SK-N-SH (cell line): Measurements from ENCODE around the gene GPRC5C. TPM values are rescaled to one million over a fixed set of nuclear protein-coding genes. Genes with fewer than 3 reads are reported as not detected.

Experiments used
- CTCF ChIA-PET: fragments of 300-600, 350-600 bp; formaldehyde crosslinking; extraction: SDS; loops from one replicate; lab custom pipeline; 2021; lab: Yijun Ruan, JAX
- POLR2A ChIA-PET: fragments of 350-600 bp; sonication (Branson Sonifier 250); formaldehyde crosslinking; extraction: SDS; loops from one replicate; lab custom pipeline; 2020; ENCODE audit warnings: antibody characterized with exemption, inconsistent platforms; lab: Yijun Ruan, JAX
- DNase-seq: peaks from one replicate; pipeline ENCODE4 v3.0.0; 2012
- H2AFZ ChIP-seq: fragments of 200-600 bp; sonication (generic); 2 replicates; pipeline ENCODE4 v1.8.1; 2016; ENCODE audit warnings: antibody characterized with exemption, mild to moderate bottlenecking, low read depth
- H3F3A ChIP-seq: fragments of 200-600 bp; sonication (generic); replicated peaks from 2 replicates; pipeline ENCODE3; 2016; ENCODE audit warnings: antibody characterized with exemption, mild to moderate bottlenecking; ENCODE audit not compliant: insufficient read depth
- H3K27ac ChIP-seq, 2 experiments: fragments of 200-500 bp in 1 of 2; fragments of 200-600 bp in 1 of 2; sonication (Bioruptor generic) in 1 of 2; sonication (generic), shearing (Covaris generic) in 1 of 2; 2 replicates each; pipeline versions ENCODE4 v1.5.1 to v1.6.1; 2014 to 2016; ENCODE audit warnings: low read depth in 2 of 2, inconsistent platforms in 1 of 2, low read length in 1 of 2, mild to moderate bottlenecking in 1 of 2, mixed read lengths in 1 of 2
- H3K27me3 ChIP-seq: fragments of 200-600 bp; sonication (generic), shearing (Covaris generic); 2 replicates; pipeline ENCODE4 v1.6.1; 2016; ENCODE audit warnings: mixed run types; ENCODE audit not compliant: insufficient read depth
- H3K36me3 ChIP-seq, 2 experiments: fragments of 200-500 bp in 1 of 2; fragments of 200-600 bp in 1 of 2; sonication (Bioruptor generic) in 1 of 2; sonication (generic) in 1 of 2; replicated peaks in 1 of 2; 2 replicates each; pipeline versions ENCODE3 to v1.5.1; 2014 to 2016; ENCODE audit warnings: low read length in 1 of 2, mild to moderate bottlenecking in 1 of 2; ENCODE audit not compliant: insufficient read depth in 2 of 2, control insufficient read depth in 1 of 2
- H3K4me1 ChIP-seq, 2 experiments: fragments of 200-500 bp in 1 of 2; fragments of 200-600 bp in 1 of 2; sonication (Bioruptor generic) in 1 of 2; sonication (generic), shearing (Covaris generic) in 1 of 2; 2 replicates each; pipeline versions ENCODE4 v1.5.1 to v1.6.1; 2014 to 2016; ENCODE audit warnings: low read depth in 1 of 2, low read length in 1 of 2, mixed run types in 1 of 2; ENCODE audit not compliant: insufficient read depth in 2 of 2, control insufficient read depth in 1 of 2
- H3K4me2 ChIP-seq: fragments of 200-600 bp; sonication (generic), shearing (Covaris generic); 2 replicates; pipeline ENCODE4 v1.6.1; 2017; ENCODE audit warnings: mixed run types
- H3K4me3 ChIP-seq, 2 experiments: fragments of 200-500 bp in 1 of 2; fragments of 200-600 bp in 1 of 2; sonication (Bioruptor generic) in 1 of 2; sonication (generic), shearing (Covaris generic) in 1 of 2; 2 replicates each; pipeline versions ENCODE4 v1.5.1 to v1.8.1; 2014 to 2016; ENCODE audit warnings: low read depth in 2 of 2, inconsistent platforms in 1 of 2, low read length in 1 of 2, mild to moderate bottlenecking in 1 of 2, mixed read lengths in 1 of 2, moderate library complexity in 1 of 2
- H3K79me2 ChIP-seq: fragments of 200-600 bp; sonication (generic); 2 replicates; pipeline ENCODE4 v1.8.1; 2017; ENCODE audit warnings: mild to moderate bottlenecking; ENCODE audit not compliant: insufficient read depth
- H3K9ac ChIP-seq: fragments of 200-600 bp; sonication (generic); 2 replicates; pipeline ENCODE4 v1.6.1; 2017; ENCODE audit warnings: mixed run types
- H3K9me2 ChIP-seq: fragments of 200-600 bp; sonication (generic); 2 replicates; pipeline ENCODE4 v1.6.1; 2017; ENCODE audit warnings: mixed run types
- H3K9me3 ChIP-seq: fragments of 200-600 bp; sonication (generic); 2 replicates; pipeline ENCODE4 v1.6.1; 2017; ENCODE audit warnings: mixed run types, mild to moderate bottlenecking, moderate library complexity
- H4K20me1 ChIP-seq: fragments of 200-600 bp; sonication (generic); 2 replicates; pipeline ENCODE4 v1.6.1; 2017; ENCODE audit warnings: mild to moderate bottlenecking, mixed run types; ENCODE audit not compliant: insufficient read depth
- CHD2 ChIP-seq: fragments of 150-350 bp; IDR thresholded peaks from 2 replicates; pipeline ENCODE4 v1.6.1; 2018; ENCODE audit warnings: low read length; ENCODE audit not compliant: partially characterized antibody
- ELF1 ChIP-seq: IDR thresholded peaks from 2 replicates; pipeline ENCODE4 v1.4.0; 2012
- EZH2phosphoT487 ChIP-seq: fragments of 200-600 bp; sonication (generic); IDR thresholded peaks from 2 replicates; pipeline ENCODE4 v1.6.1; 2017; ENCODE audit warnings: low read depth, mixed run types, mild to moderate bottlenecking, antibody characterized with exemption, moderate library complexity, borderline replicate concordance
- FOSL2 ChIP-seq: IDR thresholded peaks from 2 replicates; pipeline ENCODE4 v1.4.0; 2012; ENCODE audit warnings: low read depth, mild to moderate bottlenecking, moderate library complexity, borderline replicate concordance
- FOXJ3 ChIP-seq: sonication (generic); formaldehyde crosslinking; IDR thresholded peaks from 2 replicates; pipeline ENCODE4 v1.5.1; 2020; ENCODE audit warnings: mild to moderate bottlenecking, missing genetic modification reagents
- FOXM1 ChIP-seq: IDR thresholded peaks from 2 replicates; pipeline ENCODE4 v1.4.0; 2012; ENCODE audit warnings: low read depth, mild to moderate bottlenecking
- GABPA ChIP-seq: IDR thresholded peaks from 2 replicates; pipeline ENCODE4 v1.4.0; 2012; ENCODE audit warnings: low read depth, mild to moderate bottlenecking
- GATA2 ChIP-seq: sonication (generic); formaldehyde crosslinking; IDR thresholded peaks from 2 replicates; pipeline ENCODE4 v1.5.0; 2020; ENCODE audit warnings: mild to moderate bottlenecking, missing genetic modification reagents
- JUND ChIP-seq: IDR thresholded peaks from 2 replicates; pipeline ENCODE4 v1.4.0; 2012
- MXI1 ChIP-seq: IDR thresholded peaks from 2 replicates; pipeline ENCODE4 v1.6.1; 2012; ENCODE audit warnings: mild to moderate bottlenecking, low read depth, low read length, improper control_type of control experiment
- NFIC ChIP-seq: IDR thresholded peaks from 2 replicates; pipeline ENCODE4 v1.4.0; 2012; ENCODE audit warnings: borderline replicate concordance
- NRF1 ChIP-seq: IDR thresholded peaks from 2 replicates; pipeline ENCODE4 v1.6.1; 2012; ENCODE audit warnings: low read depth, mild to moderate bottlenecking, low read length
- RFX5 ChIP-seq: IDR thresholded peaks from 2 replicates; pipeline ENCODE4 v1.6.1; 2012; ENCODE audit warnings: mild to moderate bottlenecking, improper control_type of control experiment, low read length
- RXRA ChIP-seq: IDR thresholded peaks from 2 replicates; pipeline ENCODE4 v1.4.0; 2012; ENCODE audit warnings: low read depth, mild to moderate bottlenecking, borderline replicate concordance
- SIN3A ChIP-seq: IDR thresholded peaks from 2 replicates; pipeline ENCODE4 v1.6.1; 2012; ENCODE audit warnings: low read depth, mild to moderate bottlenecking, low read length, moderate library complexity, borderline replicate concordance
- SMC3 ChIP-seq: IDR thresholded peaks from 2 replicates; pipeline ENCODE4 v1.6.1; 2012; ENCODE audit warnings: low read depth, low read length, improper control_type of control experiment
- TCF12 ChIP-seq: IDR thresholded peaks from 2 replicates; pipeline ENCODE4 v1.4.0; 2012
- TEAD4 ChIP-seq: IDR thresholded peaks from 2 replicates; pipeline ENCODE4 v1.4.0; 2012; ENCODE audit warnings: mild to moderate bottlenecking, borderline replicate concordance; ENCODE audit not compliant: insufficient read depth
- USF1 ChIP-seq: IDR thresholded peaks from 2 replicates; pipeline ENCODE4 v1.4.0; 2012; ENCODE audit warnings: low read depth, borderline replicate concordance
- USF2 ChIP-seq: fragments of 150-350 bp; IDR thresholded peaks from 2 replicates; pipeline ENCODE4 v1.6.1; 2017; ENCODE audit warnings: antibody characterized with exemption, low read length, low read depth, borderline replicate concordance
- YY1 ChIP-seq: IDR thresholded peaks from 2 replicates; pipeline ENCODE4 v1.4.0; 2012; ENCODE audit warnings: low read depth, mild to moderate bottlenecking
- ZBTB33 ChIP-seq: IDR thresholded peaks from 2 replicates; pipeline ENCODE4 v1.4.0; 2012; ENCODE audit warnings: low read depth, borderline replicate concordance
- WGBS: methylation state at CpG from one replicate; pipeline ENCODE4 v1.1.6; 2017; ENCODE audit warnings: low lambda C conversion rate; 5-methylcytosine and 5-hydroxymethylcytosine counted together
- polyA plus RNA-seq, 3 experiments: library from polyadenylated mRNA; depleted of rRNA; stranded (reverse); fragments of >200 nt; gene quantifications; 2 replicates each; pipeline ENCODE4 v1.2.3, GENCODE V29; 2012

Gene GPRC5C
- polyA plus RNA-seq, 1 of the 3 experiments (the other 2 are of a cell fraction), result not detected

- TF ChIP-seq EZH2phosphoT487, result no peak
Measured at GRCh38 chr17:74484066-74484465, 52.2 kb downstream of the GPRC5C start (continued).

- Histone ChIP-seq H3K4me2 (no peak overlapping the region), H3K9me2 (no peaks in the 10 kb centered on the region), H4K20me1 (no peaks in the 10 kb centered on the region), H3K9ac (no peak overlapping the region), H3K36me3 (no peaks in the 10 kb centered on the region), H3F3A (no peaks in the 10 kb centered on the region), H2AFZ (no peak overlapping the region), H3K4me3 (no peak overlapping the region), H3K79me2 (no peaks in the 10 kb centered on the region), H3K4me1 (no peaks in the 10 kb centered on the region), H3K9me3 (no peaks in the 10 kb centered on the region), H3K27ac (no peak overlapping the region), H3K27me3 (no peaks in the 10 kb centered on the region)
- ChIA-PET CTCF (interaction anchor here (0.8 to 11.0 kb wide), 6 partner anchors 8 to 184 kb away, joined by 3 to 61 read pairs (median 18); partner anchors contain the start of gene GPR142), POLR2A (no interaction called here)
- DNase-seq, result no peak
- no peak for TF ChIP-seq GABPA
- TF ChIP-seq MXI1, result no peak
- no peak for TF ChIP-seq GATA2 (CRISPR knock-in tag)
- TF ChIP-seq TEAD4, result no peak
- TF ChIP-seq SMC3, result no peak
- TF ChIP-seq YY1, result no peak
- TF ChIP-seq FOSL2, result no peak
- no peak for TF ChIP-seq RFX5
- 15% methylated on average over 9 of the region's 9 CpGs for WGBS
Measured at GRCh38 chr17:74485022-74485743, 53.3 kb downstream of the GPRC5C start.

GRCh38 chr17:74485841-74486240 lies 54.0 kb downstream of the GPRC5C start:
- no peaks in the 10 kb centered on the region for H3F3A ChIP-seq
- TF ChIP-seq TCF12, result no peak
- TF ChIP-seq USF1, result no peak
- no peak for TF ChIP-seq SIN3A
- TF ChIP-seq FOSL2, result no peak
- no peak for TF ChIP-seq CHD2
- no peak for TF ChIP-seq NFIC
- TF ChIP-seq ELF1, result no peak
- no peak for TF ChIP-seq RFX5
- no peak for TF ChIP-seq FOXM1
- TF ChIP-seq GATA2 (CRISPR knock-in tag), result no peak
- no peak for TF ChIP-seq YY1
- TF ChIP-seq GABPA, result no peak
- no peak for TF ChIP-seq USF2
- TF ChIP-seq RXRA, result no peak
- no peak for TF ChIP-seq NRF1
- TF ChIP-seq ZBTB33, result no peak
- no peak for TF ChIP-seq JUND
- TF ChIP-seq MXI1, result no peak
- TF ChIP-seq FOXJ3 (CRISPR knock-in tag), result no peak
- TF ChIP-seq, all 33 proteins: peak for 0
- Histone ChIP-seq H3K27ac (no peak overlapping the region), H3K36me3 (no peaks in the 10 kb centered on the region), H3K79me2 (no peaks in the 10 kb centered on the region), H2AFZ (no peak overlapping the region), H3K4me3 (no peak overlapping the region), H3K4me1 (no peaks in the 10 kb centered on the region), H3K27me3 (no peaks in the 10 kb centered on the region), H3K9me3 (no peaks in the 10 kb centered on the region), H4K20me1 (no peaks in the 10 kb centered on the region), H3K4me2 (no peak overlapping the region), H3K9ac (no peak overlapping the region), H3K9me2 (no peaks in the 10 kb centered on the region)
- DNase-seq, result no peak
- POLR2A ChIA-PET, result no interaction called here
- WGBS, result 21% methylated on average over 5 of the region's 5 CpGs
- CTCF ChIA-PET, result interaction anchor here (1.0 to 11.0 kb wide), 3 partner anchors 107 to 184 kb away, joined by 3 to 61 read pairs (median 23); partner anchors contain the start of gene GPR142
